GM12878 (cell line): ENCODE results near the gene PRSS16. TPM values are rescaled to one million over a fixed set of nuclear protein-coding genes. Genes with fewer than 3 reads are reported as not detected.

ENCODE experiments used
- ATAC-seq: fragments of 200-7000 bp; cut with Tn5 transposase; 3 replicates; pipeline ENCODE4 v1.9.1; 2020; ENCODE audit warnings: mild to moderate bottlenecking, moderate library complexity
- BruUV-seq: library from RNA; stranded (reverse); fragments of 400-500 nt; replicated peaks from 2 replicates; lab custom pipeline; 2021; lab: Mats Ljungman, UMichigan
- CTCF ChIA-PET: fragments of 300-600 bp; sonication (Branson Sonifier 250); formaldehyde crosslinking; extraction: SDS; loops from one replicate; lab custom pipeline; 2021; ENCODE audit warnings: inconsistent platforms; lab: Yijun Ruan, JAX
- POLR2A ChIA-PET: fragments of 350-600 bp; formaldehyde crosslinking; extraction: SDS; loops from one replicate; lab custom pipeline; 2021; ENCODE audit warnings: inconsistent platforms; lab: Charles Lee
- RAD21 ChIA-PET: fragments of 300-600 bp; sonication (Branson Sonifier 250); formaldehyde crosslinking; loops from one replicate; lab custom pipeline; 2023; ENCODE audit warnings: antibody characterized with exemption; ENCODE audit not compliant: unreplicated experiment; lab: Charles Lee
- SMC1A ChIA-PET: fragments of 300-600 bp; sonication (Branson Sonifier 250); formaldehyde crosslinking; loops from one replicate; lab custom pipeline; 2023; ENCODE audit not compliant: unreplicated experiment, uncharacterized antibody; lab: Charles Lee
- DNase-seq: peaks from one replicate; pipeline ENCODE4 v3.0.0-alpha.2; 2011; ENCODE audit warnings: low read depth, low spot score
- FAIRE-seq: peaks from 3 replicates; lab custom pipeline; 2011; peaks lifted over from hg19 to GRCh38; lab: Jason Lieb, UNC
- H2AFZ ChIP-seq: 2 replicates; pipeline ENCODE4 v1.6.0; 2011; ENCODE audit warnings: low read depth, low read length, control low read depth; ENCODE audit not compliant: control insufficient read depth
- H3K27ac ChIP-seq: 2 replicates; pipeline ENCODE4 v1.5.1; 2011; ENCODE audit warnings: control low read depth; ENCODE audit not compliant: control insufficient read depth, insufficient read depth
- H3K27me3 ChIP-seq, 2 experiments: replicated peaks in 1 of 2; 2 replicates each; pipeline versions ENCODE4 v1.6.0 to v1.6.1; 2011; ENCODE audit warnings: low read length in 1 of 2; ENCODE audit not compliant: control insufficient read depth in 2 of 2, insufficient read depth in 2 of 2
- H3K36me3 ChIP-seq, 2 experiments: 2 replicates each; pipeline ENCODE4 v1.5.1; 2011; ENCODE audit warnings: low read length in 1 of 2; ENCODE audit not compliant: control insufficient read depth in 2 of 2, insufficient read depth in 2 of 2
- H3K4me1 ChIP-seq: 2 replicates; pipeline ENCODE4 v1.6.1; 2011; ENCODE audit warnings: mild to moderate bottlenecking, low read length, moderate library complexity, mixed read lengths; ENCODE audit not compliant: control insufficient read depth, insufficient read depth
- H3K4me2 ChIP-seq: 2 replicates; pipeline ENCODE4 v1.6.0; 2011; ENCODE audit warnings: control low read depth; ENCODE audit not compliant: control insufficient read depth, insufficient read depth
- H3K4me3 ChIP-seq: fragments of 200-600 bp; sonication (generic); 2 replicates; pipeline ENCODE4 v1.5.1; 2016
- H3K79me2 ChIP-seq: 2 replicates; pipeline ENCODE4 v1.6.0; 2011; ENCODE audit warnings: low read length; ENCODE audit not compliant: control insufficient read depth, insufficient read depth
- H3K9ac ChIP-seq: 2 replicates; pipeline ENCODE4 v1.8.0; 2011; ENCODE audit warnings: low read length, control low read depth, mixed read lengths; ENCODE audit not compliant: control insufficient read depth, insufficient read depth
- H3K9me3 ChIP-seq: replicated peaks from 3 replicates; pipeline ENCODE4 v1.5.1; 2011; ENCODE audit warnings: mild to moderate bottlenecking, low read length; ENCODE audit not compliant: control insufficient read depth, insufficient read depth
- H4K20me1 ChIP-seq: 2 replicates; pipeline ENCODE4 v1.6.0; 2011; ENCODE audit not compliant: control insufficient read depth, insufficient read depth
- BHLHE40 ChIP-seq, 2 experiments: fragments of 450-650 bp in 1 of 2; IDR thresholded peaks; 2 replicates each; pipeline ENCODE4 v1.6.1; 2011 to 2017; ENCODE audit warnings: low read depth in 2 of 2, borderline replicate concordance in 1 of 2, improper control_type of control experiment in 1 of 2, low read length in 1 of 2, mild to moderate bottlenecking in 1 of 2
- E2F8 ChIP-seq: fragments of 450-650 bp; IDR thresholded peaks from 2 replicates; pipeline ENCODE4 v1.6.1; 2018; ENCODE audit warnings: mild to moderate bottlenecking, low read depth, moderate library complexity; ENCODE audit not compliant: partially characterized antibody
- ELK1 ChIP-seq: IDR thresholded peaks from 2 replicates; pipeline ENCODE4 v1.6.1; 2012; ENCODE audit warnings: low read depth, low read length, improper control_type of control experiment
- MEF2B ChIP-seq: fragments of 450-650 bp; IDR thresholded peaks from 2 replicates; pipeline ENCODE4 v1.6.1; 2018; ENCODE audit warnings: mild to moderate bottlenecking, moderate library complexity; ENCODE audit not compliant: partially characterized antibody, poor library complexity, severe bottlenecking
- NFYA ChIP-seq: IDR thresholded peaks from 2 replicates; pipeline ENCODE4 v1.6.1; 2011; ENCODE audit warnings: low read depth, mild to moderate bottlenecking, low read length, improper control_type of control experiment, borderline replicate concordance
- PAX5 ChIP-seq: IDR thresholded peaks from 2 replicates; pipeline ENCODE4 v1.6.1; 2011; ENCODE audit warnings: low read depth, low read length, borderline replicate concordance
- SMARCA5 ChIP-seq: fragments of 450-650 bp; IDR thresholded peaks from 2 replicates; pipeline ENCODE4 v1.6.1; 2017; ENCODE audit warnings: mild to moderate bottlenecking
- SPI1 ChIP-seq: IDR thresholded peaks from 2 replicates; pipeline ENCODE4 v1.6.1; 2011; ENCODE audit warnings: low read depth, mild to moderate bottlenecking, low read length, moderate library complexity, borderline replicate concordance; ENCODE audit not compliant: insufficient read depth
- SRF ChIP-seq, 2 experiments: IDR thresholded peaks; 2 replicates each; pipeline ENCODE4 v1.6.1; 2011; ENCODE audit warnings: low read depth in 2 of 2, low read length in 2 of 2, mild to moderate bottlenecking in 1 of 2, moderate library complexity in 1 of 2
- ZBTB11 ChIP-seq: fragments of 450-650 bp; formaldehyde crosslinking; IDR thresholded peaks from 2 replicates; pipeline ENCODE4 v1.5.0; 2022; ENCODE audit warnings: mild to moderate bottlenecking, missing genetic modification characterization
- ZNF384 ChIP-seq: IDR thresholded peaks from 2 replicates; pipeline ENCODE4 v1.6.1; 2012; ENCODE audit warnings: low read depth, mild to moderate bottlenecking, low read length, improper control_type of control experiment, borderline replicate concordance
- ZNF687 ChIP-seq: fragments of 450-650 bp; IDR thresholded peaks from 2 replicates; pipeline ENCODE4 v1.6.1; 2017; ENCODE audit warnings: mild to moderate bottlenecking, moderate library complexity
- WGBS: methylation state at CpG from one replicate; pipeline ENCODE4 v1.1.6; 2016; ENCODE audit warnings: low lambda C conversion rate; ENCODE audit not compliant: insufficient replicate concordance, insufficient coverage; ENCODE audit errors: missing lambda C conversion rate; 5-methylcytosine and 5-hydroxymethylcytosine counted together
- in situ Hi-C: fragments of 300-500 bp; cut with MboI; formaldehyde crosslinking; loops from 9 replicates; pipeline ENCODE4 v1.14.3; 2018; ENCODE audit warnings: mixed read lengths
- intact Hi-C: fragments of 100-400 bp; cut with micrococcal nuclease; formaldehyde crosslinking; loops from one replicate; pipeline ENCODE4 v1.14.2; 2022; ENCODE audit not compliant: unreplicated experiment
- polyA plus RNA-seq, 11 experiments: library from polyadenylated mRNA; depleted of rRNA in 4 of 11; unstranded in 6 of 11; stranded (reverse) in 5 of 11; fragments of >200 nt; fragmentation: Nextera tagmentation in 4 of 11; fragmentation: Illumina TruSeq in 1 of 11; extraction: Ambion mirVana in 4 of 11; extraction: Trizol in 1 of 11; gene quantifications; 1 replicate in 1 of 11; 2 replicates in 10 of 11; pipeline versions ENCODE4 v1.2.1 to v1.2.3, GENCODE V29; 2011 to 2016; ENCODE audit warnings: inconsistent platforms in 2 of 11, missing spikeins in 2 of 11, low read depth in 1 of 11
- total RNA-seq, 4 experiments: library from RNA; depleted of rRNA in 3 of 4; stranded (reverse); fragments of >200 nt in 3 of 4; fragmentation: Illumina TruSeq in 1 of 4; extraction: Trizol in 1 of 4; gene quantifications; 2 replicates each; pipeline versions ENCODE4 v1.2.1 to v1.2.3, GENCODE V29; 2013 to 2021

Gene PRSS16
- total and polyA plus RNA-seq, 10 of the 15 experiments (the other 5 are each of a cell fraction or from before 2014, with no cell fraction given): 2.1 to 12.8 (median 6.6) TPM

DNA sequence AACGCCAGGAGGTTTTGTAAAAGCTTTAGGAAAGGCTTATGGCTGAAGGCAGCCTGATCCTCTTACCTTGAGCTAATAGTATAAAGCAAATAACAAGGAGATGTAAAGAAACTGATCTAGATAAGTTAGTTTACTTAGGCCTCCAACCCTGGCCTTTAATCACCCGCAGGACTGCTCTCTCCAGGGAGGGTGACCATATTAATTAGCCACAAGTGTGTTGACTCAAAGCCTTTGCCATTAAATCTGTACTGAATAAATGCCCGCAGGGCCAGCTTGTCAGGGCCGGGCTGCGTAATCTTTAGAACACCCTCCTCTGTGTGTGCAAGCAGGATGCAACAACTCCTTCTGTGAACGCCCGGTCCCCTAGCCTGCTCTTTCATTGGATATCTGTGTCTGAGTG lies 6.1 kb upstream of the PRSS16 start:
- H3K9me3 ChIP-seq: no peaks in the 10 kb centered on the region; the same call in 2 of the 3 replicates
- in situ Hi-C loops: no loop called here
- DNase-seq (no peak), ATAC-seq (no peak), FAIRE-seq (no peak)
- H3K4me1 ChIP-seq: peaks cover 9% of the 10 kb centered on the region
- H3K27ac ChIP-seq: no peak overlapping the region
- H3K79me2 ChIP-seq: no peaks in the 10 kb centered on the region
- no peaks in the 10 kb centered on the region for H3K36me3 ChIP-seq
- CTCF ChIA-PET: no interaction called here
- no peak overlapping the region for H3K4me2 ChIP-seq
- POLR2A ChIA-PET: no interaction called here
- 53% methylated on average over 7 of the region's 7 CpGs for WGBS
- SMC1A ChIA-PET: no interaction called here
- no peak overlapping the region for H2AFZ ChIP-seq
- RAD21 ChIA-PET: no interaction called here
- no peaks in the 10 kb centered on the region for H4K20me1 ChIP-seq
- H3K27me3 ChIP-seq: no peaks in the 10 kb centered on the region
- no peak overlapping the region for H3K9ac ChIP-seq
- intact Hi-C loops: no loop called here
- H3K4me3 ChIP-seq: no peak overlapping the region
- no TSS peak for BruUV-seq
- TF ChIP-seq SPI1 (no peak), PAX5 (no peak), NFYA (no peak), BHLHE40 (IDR thresholded peaks at IDR 0.05; ENCODE audit: borderline replicate concordance in 1 of 2, low read depth in 2 of 2, low read length in 1 of 2) (no peak), ZBTB11 (CRISPR knock-in tag) (no peak), ZNF687 (no peak), ELK1 (no peak), SRF (IDR thresholded peaks at IDR 0.05; ENCODE audit: low read depth in 2 of 2, low read length in 2 of 2) (no peak), MEF2B (no peak), SMARCA5 (no peak), ZNF384 (no peak), E2F8 (no peak)
